GM12872 (cell line): ENCODE data around the gene PLXNB2.

Experiments
- CTCF ChIP-seq: IDR thresholded peaks from 3 replicates; pipeline ENCODE4 v1.5.1; 2011; ENCODE audit warnings: low read depth, mild to moderate bottlenecking, low read length, moderate library complexity; ENCODE audit not compliant: insufficient read depth

The PLXNB2 gene

GRCh38 chr22:50228366-50228765 lies 79.1 kb downstream of the PLXNB2 start:
- no peak for TF ChIP-seq CTCF

- no peak for TF ChIP-seq CTCF
Observed at GRCh38 chr22:50227579-50228215, 79.7 kb downstream of the PLXNB2 start.

GRCh38 chr22:50226875-50227165 lies 80.6 kb downstream of the PLXNB2 start:
- no peak for TF ChIP-seq CTCF

- TF ChIP-seq CTCF, result no peak
Observed at GRCh38 chr22:50226063-50226874, 81.2 kb downstream of the PLXNB2 start.

GRCh38 chr22:50225200-50225969 lies 82.1 kb downstream of the PLXNB2 start:
- no peak for TF ChIP-seq CTCF
